SK-N-SH (cell line): ENCODE results near the gene PTPRG. TPM values are rescaled to one million over a fixed set of nuclear protein-coding genes. Genes with fewer than 3 reads are reported as not detected.

Experiments
- CTCF ChIA-PET: fragments of 300-600, 350-600 bp; formaldehyde crosslinking; extraction: SDS; loops from one replicate; lab custom pipeline; 2021; lab: Yijun Ruan, JAX
- POLR2A ChIA-PET: fragments of 350-600 bp; sonication (Branson Sonifier 250); formaldehyde crosslinking; extraction: SDS; loops from one replicate; lab custom pipeline; 2020; ENCODE audit warnings: antibody characterized with exemption, inconsistent platforms; lab: Yijun Ruan, JAX
- DNase-seq: peaks from one replicate; pipeline ENCODE4 v3.0.0; 2012
- H2AFZ ChIP-seq: fragments of 200-600 bp; sonication (generic); 2 replicates; pipeline ENCODE4 v1.8.1; 2016; ENCODE audit warnings: antibody characterized with exemption, mild to moderate bottlenecking, low read depth
- H3F3A ChIP-seq: fragments of 200-600 bp; sonication (generic); replicated peaks from 2 replicates; pipeline ENCODE3; 2016; ENCODE audit warnings: antibody characterized with exemption, mild to moderate bottlenecking; ENCODE audit not compliant: insufficient read depth
- H3K27ac ChIP-seq, 2 experiments: fragments of 200-500 bp in 1 of 2; fragments of 200-600 bp in 1 of 2; sonication (Bioruptor generic) in 1 of 2; sonication (generic), shearing (Covaris generic) in 1 of 2; 2 replicates each; pipeline versions ENCODE4 v1.5.1 to v1.6.1; 2014 to 2016; ENCODE audit warnings: low read depth in 2 of 2, inconsistent platforms in 1 of 2, low read length in 1 of 2, mild to moderate bottlenecking in 1 of 2, mixed read lengths in 1 of 2
- H3K27me3 ChIP-seq: fragments of 200-600 bp; sonication (generic), shearing (Covaris generic); 2 replicates; pipeline ENCODE4 v1.6.1; 2016; ENCODE audit warnings: mixed run types; ENCODE audit not compliant: insufficient read depth
- H3K36me3 ChIP-seq, 2 experiments: fragments of 200-500 bp in 1 of 2; fragments of 200-600 bp in 1 of 2; sonication (Bioruptor generic) in 1 of 2; sonication (generic) in 1 of 2; replicated peaks in 1 of 2; 2 replicates each; pipeline versions ENCODE3 to v1.5.1; 2014 to 2016; ENCODE audit warnings: low read length in 1 of 2, mild to moderate bottlenecking in 1 of 2; ENCODE audit not compliant: insufficient read depth in 2 of 2, control insufficient read depth in 1 of 2
- H3K4me1 ChIP-seq, 2 experiments: fragments of 200-500 bp in 1 of 2; fragments of 200-600 bp in 1 of 2; sonication (Bioruptor generic) in 1 of 2; sonication (generic), shearing (Covaris generic) in 1 of 2; 2 replicates each; pipeline versions ENCODE4 v1.5.1 to v1.6.1; 2014 to 2016; ENCODE audit warnings: low read depth in 1 of 2, low read length in 1 of 2, mixed run types in 1 of 2; ENCODE audit not compliant: insufficient read depth in 2 of 2, control insufficient read depth in 1 of 2
- H3K4me2 ChIP-seq: fragments of 200-600 bp; sonication (generic), shearing (Covaris generic); 2 replicates; pipeline ENCODE4 v1.6.1; 2017; ENCODE audit warnings: mixed run types
- H3K4me3 ChIP-seq, 2 experiments: fragments of 200-500 bp in 1 of 2; fragments of 200-600 bp in 1 of 2; sonication (Bioruptor generic) in 1 of 2; sonication (generic), shearing (Covaris generic) in 1 of 2; 2 replicates each; pipeline versions ENCODE4 v1.5.1 to v1.8.1; 2014 to 2016; ENCODE audit warnings: low read depth in 2 of 2, inconsistent platforms in 1 of 2, low read length in 1 of 2, mild to moderate bottlenecking in 1 of 2, mixed read lengths in 1 of 2, moderate library complexity in 1 of 2
- H3K79me2 ChIP-seq: fragments of 200-600 bp; sonication (generic); 2 replicates; pipeline ENCODE4 v1.8.1; 2017; ENCODE audit warnings: mild to moderate bottlenecking; ENCODE audit not compliant: insufficient read depth
- H3K9ac ChIP-seq: fragments of 200-600 bp; sonication (generic); 2 replicates; pipeline ENCODE4 v1.6.1; 2017; ENCODE audit warnings: mixed run types
- H3K9me2 ChIP-seq: fragments of 200-600 bp; sonication (generic); 2 replicates; pipeline ENCODE4 v1.6.1; 2017; ENCODE audit warnings: mixed run types
- H3K9me3 ChIP-seq: fragments of 200-600 bp; sonication (generic); 2 replicates; pipeline ENCODE4 v1.6.1; 2017; ENCODE audit warnings: mixed run types, mild to moderate bottlenecking, moderate library complexity
- H4K20me1 ChIP-seq: fragments of 200-600 bp; sonication (generic); 2 replicates; pipeline ENCODE4 v1.6.1; 2017; ENCODE audit warnings: mild to moderate bottlenecking, mixed run types; ENCODE audit not compliant: insufficient read depth
- FOSL2 ChIP-seq: IDR thresholded peaks from 2 replicates; pipeline ENCODE4 v1.4.0; 2012; ENCODE audit warnings: low read depth, mild to moderate bottlenecking, moderate library complexity, borderline replicate concordance
- FOXM1 ChIP-seq: IDR thresholded peaks from 2 replicates; pipeline ENCODE4 v1.4.0; 2012; ENCODE audit warnings: low read depth, mild to moderate bottlenecking
- GATA2 ChIP-seq: sonication (generic); formaldehyde crosslinking; IDR thresholded peaks from 2 replicates; pipeline ENCODE4 v1.5.0; 2020; ENCODE audit warnings: mild to moderate bottlenecking, missing genetic modification reagents
- POLR2AphosphoS5 ChIP-seq: IDR thresholded peaks from 2 replicates; pipeline ENCODE4 v1.6.1; 2012; ENCODE audit warnings: low read depth, low read length
- RAD21 ChIP-seq: IDR thresholded peaks from 2 replicates; pipeline ENCODE4 v1.6.1; 2012; ENCODE audit warnings: mild to moderate bottlenecking, low read length
- RCOR1 ChIP-seq: fragments of 150-350 bp; IDR thresholded peaks from 2 replicates; pipeline ENCODE4 v1.6.1; 2017; ENCODE audit warnings: antibody characterized with exemption, low read length
- REST ChIP-seq: IDR thresholded peaks from 2 replicates; pipeline ENCODE4 v1.6.1; 2012; ENCODE audit warnings: mild to moderate bottlenecking, low read depth, low read length, moderate library complexity
- RFX5 ChIP-seq: IDR thresholded peaks from 2 replicates; pipeline ENCODE4 v1.6.1; 2012; ENCODE audit warnings: mild to moderate bottlenecking, improper control_type of control experiment, low read length
- RXRA ChIP-seq: IDR thresholded peaks from 2 replicates; pipeline ENCODE4 v1.4.0; 2012; ENCODE audit warnings: low read depth, mild to moderate bottlenecking, borderline replicate concordance
- USF1 ChIP-seq: IDR thresholded peaks from 2 replicates; pipeline ENCODE4 v1.4.0; 2012; ENCODE audit warnings: low read depth, borderline replicate concordance
- USF2 ChIP-seq: fragments of 150-350 bp; IDR thresholded peaks from 2 replicates; pipeline ENCODE4 v1.6.1; 2017; ENCODE audit warnings: antibody characterized with exemption, low read length, low read depth, borderline replicate concordance
- YY1 ChIP-seq: IDR thresholded peaks from 2 replicates; pipeline ENCODE4 v1.4.0; 2012; ENCODE audit warnings: low read depth, mild to moderate bottlenecking
- ZBTB33 ChIP-seq: IDR thresholded peaks from 2 replicates; pipeline ENCODE4 v1.4.0; 2012; ENCODE audit warnings: low read depth, borderline replicate concordance
- WGBS: methylation state at CpG from one replicate; pipeline ENCODE4 v1.1.6; 2017; ENCODE audit warnings: low lambda C conversion rate; 5-methylcytosine and 5-hydroxymethylcytosine counted together
- polyA plus RNA-seq, 3 experiments: library from polyadenylated mRNA; depleted of rRNA; stranded (reverse); fragments of >200 nt; gene quantifications; 2 replicates each; pipeline ENCODE4 v1.2.3, GENCODE V29; 2012

Gene PTPRG
- polyA plus RNA-seq, 1 of the 3 experiments (the other 2 are of a cell fraction), result 14.1 TPM

- 0 out of 2 replicates have a peak, but pooled peaks cover 3% of the 10 kb centered on the region for H4K20me1 ChIP-seq
- no peak overlapping the region for H3K4me2 ChIP-seq
- no peak overlapping the region for H3K4me3 ChIP-seq
- H3F3A ChIP-seq, result no peaks in the 10 kb centered on the region
- H3K9me2 ChIP-seq, result no peaks in the 10 kb centered on the region
- no peaks in the 10 kb centered on the region for H3K36me3 ChIP-seq
- H3K79me2 ChIP-seq, result no peaks in the 10 kb centered on the region
- WGBS, result 81% methylated on average over 2 of the region's 2 CpGs
- no peaks in the 10 kb centered on the region for H3K9me3 ChIP-seq
- TF ChIP-seq USF1, result no peak
- TF ChIP-seq GATA2 (CRISPR knock-in tag), result no peak
- no peak for TF ChIP-seq REST
- TF ChIP-seq FOXM1, result no peak
- TF ChIP-seq ZBTB33, result no peak
- no peak for TF ChIP-seq FOSL2
- no peak for TF ChIP-seq USF2
- no peak for TF ChIP-seq RAD21
- no peak for TF ChIP-seq POLR2AphosphoS5
- no peak for TF ChIP-seq RXRA
- no peak for TF ChIP-seq RFX5
- no peak for TF ChIP-seq RCOR1
- no peak for TF ChIP-seq YY1
- CTCF ChIA-PET, result interaction anchor here (0.7 to 5.4 kb wide), 11 partner anchors 8 to 272 kb away, joined by 3 to 30 read pairs (median 3); no protein-coding TSS in a partner anchor
- no peak overlapping the region for H2AFZ ChIP-seq
- POLR2A ChIA-PET, result no interaction called here
- no peak for DNase-seq
- H3K27ac ChIP-seq, result no peak overlapping the region
- no peaks in the 10 kb centered on the region for H3K27me3 ChIP-seq
- H3K9ac ChIP-seq, result no peak overlapping the region
- H3K4me1 ChIP-seq, result peaks cover 0 to 7% of the 10 kb centered on the region in 2 experiments; a peak in 2 of 4 replicates
Observed at GRCh38 chr3:62131050-62131449, 569.7 kb downstream of the PTPRG start.
